Thymus (tissue), 11 donors: ENCODE measurements around the gene NR5A2. TPM values are rescaled to one million over a fixed set of nuclear protein-coding genes. Genes with fewer than 3 reads are reported as not detected.

Source experiments
- DNase-seq, 9 donors: peaks; one replicate each; pipeline ENCODE4 v3.0.0-alpha.2; 2013; ENCODE audit warnings: low spot score in 9 of 9, low read depth in 6 of 9, missing footprints in 1 of 9
- H3K27ac ChIP-seq, 2 donors: one replicate each; pipeline ENCODE4 v1.5.1; 2013; ENCODE audit warnings: control low read depth in 1 of 2, low read depth in 1 of 2, low read length in 1 of 2, mild to moderate bottlenecking in 1 of 2, moderate library complexity in 1 of 2
- H3K27me3 ChIP-seq, 2 donors: one replicate each; pipeline ENCODE4 v1.5.1; 2013; ENCODE audit warnings: low read length in 1 of 2; ENCODE audit not compliant: control insufficient read depth in 2 of 2, insufficient read depth in 1 of 2
- H3K36me3 ChIP-seq, 2 donors: one replicate each; pipeline ENCODE4 v1.5.1; 2013; ENCODE audit warnings: low read length in 1 of 2, mild to moderate bottlenecking in 1 of 2, moderate library complexity in 1 of 2; ENCODE audit not compliant: control insufficient read depth in 2 of 2, insufficient read depth in 2 of 2
- H3K4me1 ChIP-seq, 2 donors: one replicate each; pipeline ENCODE4 v1.5.1; 2013; ENCODE audit warnings: low read length in 2 of 2; ENCODE audit not compliant: control insufficient read depth in 2 of 2, insufficient read depth in 2 of 2
- H3K4me3 ChIP-seq, 2 donors: one replicate each; pipeline ENCODE4 v1.5.1; 2013; ENCODE audit warnings: low read length in 2 of 2, control low read depth in 1 of 2, mild to moderate bottlenecking in 1 of 2
- H3K9me3 ChIP-seq, 2 donors: one replicate each; pipeline ENCODE4 v1.5.1; 2013; ENCODE audit warnings: low read length in 1 of 2, mild to moderate bottlenecking in 1 of 2; ENCODE audit not compliant: control insufficient read depth in 2 of 2, insufficient read depth in 1 of 2
- WGBS: extraction: QIAGEN DNeasy Blood & Tissue Kit; methylation state at CpG from one replicate; pipeline ENCODE4 v1.1.7; 2013; 5-methylcytosine and 5-hydroxymethylcytosine counted together
- polyA plus RNA-seq: library from polyadenylated mRNA; stranded (reverse); fragments of 200-250 nt; gene quantifications from one replicate; pipeline ENCODE4 v1.2.3, GENCODE V29; 2013
- total RNA-seq: library from RNA; stranded (reverse); fragments of 120-200 nt; gene quantifications from one replicate; pipeline ENCODE4 v1.2.4, GENCODE V29; 2013
- donor health status: healthy.

Gene NR5A2
- total and polyA plus RNA-seq, 2 donors = 0.76 to 0.94 TPM

GRCh38 chr1:200034262-200034557, 6.7 kb downstream of the NR5A2 start:
- peaks cover 78 to 100% of the 10 kb centered on the region in 2 donors for H3K27me3 ChIP-seq
- H3K9me3 ChIP-seq = peaks cover 0 to 6% of the 10 kb centered on the region in 2 donors
- H3K4me3 ChIP-seq = no peak overlapping the region
- WGBS = 23% methylated on average over 7 of the region's 7 CpGs
- DNase-seq = no peak
- H3K36me3 ChIP-seq = no peaks in the 10 kb centered on the region
- H3K4me1 ChIP-seq = peaks cover 2 to 31% of the 10 kb centered on the region in 2 donors
- no peak overlapping the region for H3K27ac ChIP-seq

GRCh38 chr1:200034761-200035396, 7.4 kb downstream of the NR5A2 start:
- H3K27ac ChIP-seq = no peak overlapping the region
- DNase-seq = no peak
- H3K4me1 ChIP-seq = peaks cover 2 to 26% of the 10 kb centered on the region in 2 donors
- H3K4me3 ChIP-seq = no peak overlapping the region
- no peaks in the 10 kb centered on the region for H3K9me3 ChIP-seq
- 8% methylated on average over 25 of the region's 25 CpGs for WGBS
- no peaks in the 10 kb centered on the region for H3K36me3 ChIP-seq
- H3K27me3 ChIP-seq = peaks cover 78 to 100% of the 10 kb centered on the region in 2 donors

DNA sequence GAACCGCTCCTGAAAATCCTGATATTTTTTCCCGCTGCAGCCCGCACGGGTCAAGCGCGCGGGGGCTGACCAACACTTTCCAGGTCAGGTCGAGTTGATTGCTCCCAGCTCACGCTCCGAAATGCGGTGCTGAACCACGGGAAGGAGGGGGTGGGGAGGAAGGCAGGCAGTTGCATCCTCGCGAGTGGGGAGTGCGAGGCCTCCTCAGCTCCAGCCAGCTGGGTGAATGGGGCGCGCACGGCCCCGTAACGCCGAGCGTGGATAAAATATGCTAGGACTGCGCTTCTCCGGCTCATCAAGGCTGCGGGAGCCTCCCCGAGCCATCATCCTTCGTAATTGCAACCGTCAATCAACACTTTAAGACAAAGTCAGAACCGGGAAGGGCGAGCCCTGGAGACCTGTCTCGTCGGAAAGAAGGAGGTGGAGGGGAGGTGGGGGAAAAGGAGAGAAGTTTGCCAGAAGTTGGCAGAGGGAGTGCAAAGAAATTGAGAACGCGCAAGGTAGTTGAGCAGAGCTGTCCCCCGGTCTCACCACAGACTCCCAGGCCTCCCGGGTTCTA, 8.0 kb downstream of the NR5A2 start:
- Histone ChIP-seq H3K9me3 (no peaks in the 10 kb centered on the region), H3K27me3 (peaks cover 73 to 100% of the 10 kb centered on the region in 2 donors), H3K4me1 (peaks cover 2 to 29% of the 10 kb centered on the region in 2 donors), H3K36me3 (no peaks in the 10 kb centered on the region), H3K27ac (no peak overlapping the region), H3K4me3 (no peak overlapping the region)
- WGBS = 7% methylated on average over 36 of the region's 36 CpGs
- no peak for DNase-seq

DNA sequence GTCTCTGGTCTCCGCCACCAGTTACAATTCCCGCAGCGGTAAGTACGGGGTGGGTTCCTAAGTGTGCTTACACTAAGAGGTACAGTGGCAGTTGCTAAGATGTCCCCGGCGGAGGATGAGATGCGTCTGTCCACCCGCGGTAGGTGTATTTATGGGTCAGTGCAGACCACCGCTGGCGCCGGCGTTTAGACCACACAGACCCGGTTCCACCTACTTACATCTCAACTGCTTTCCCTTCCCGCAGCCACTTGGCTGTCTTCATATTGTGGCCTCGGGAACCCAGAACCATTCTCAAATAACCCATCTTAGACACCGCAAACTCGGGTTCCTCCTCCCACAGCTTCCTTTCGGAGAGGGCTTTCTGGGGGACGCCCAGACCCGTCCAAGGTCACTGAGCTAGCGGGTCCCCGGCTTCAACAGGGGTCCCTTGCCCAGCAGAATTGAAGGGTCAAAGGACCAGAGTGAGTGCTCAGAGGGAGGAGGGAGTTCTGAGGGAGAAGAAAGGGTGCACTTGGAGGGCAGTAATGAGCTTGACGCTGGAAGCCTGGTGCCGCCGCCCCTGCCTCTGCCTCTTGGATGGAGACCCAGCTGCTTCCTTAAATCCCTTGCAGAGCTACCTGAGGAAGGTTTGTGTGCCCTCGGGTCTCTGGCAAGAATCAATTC, 8.6 kb downstream of the NR5A2 start:
- H3K4me3 ChIP-seq = no peak overlapping the region
- H3K36me3 ChIP-seq = no peaks in the 10 kb centered on the region
- DNase-seq = no peak
- H3K9me3 ChIP-seq = no peaks in the 10 kb centered on the region
- H3K4me1 ChIP-seq = peaks cover 2 to 33% of the 10 kb centered on the region in 2 donors
- 8% methylated on average over 27 of the region's 27 CpGs for WGBS
- peaks cover 76 to 100% of the 10 kb centered on the region in 2 donors for H3K27me3 ChIP-seq
- no peak overlapping the region for H3K27ac ChIP-seq

DNA sequence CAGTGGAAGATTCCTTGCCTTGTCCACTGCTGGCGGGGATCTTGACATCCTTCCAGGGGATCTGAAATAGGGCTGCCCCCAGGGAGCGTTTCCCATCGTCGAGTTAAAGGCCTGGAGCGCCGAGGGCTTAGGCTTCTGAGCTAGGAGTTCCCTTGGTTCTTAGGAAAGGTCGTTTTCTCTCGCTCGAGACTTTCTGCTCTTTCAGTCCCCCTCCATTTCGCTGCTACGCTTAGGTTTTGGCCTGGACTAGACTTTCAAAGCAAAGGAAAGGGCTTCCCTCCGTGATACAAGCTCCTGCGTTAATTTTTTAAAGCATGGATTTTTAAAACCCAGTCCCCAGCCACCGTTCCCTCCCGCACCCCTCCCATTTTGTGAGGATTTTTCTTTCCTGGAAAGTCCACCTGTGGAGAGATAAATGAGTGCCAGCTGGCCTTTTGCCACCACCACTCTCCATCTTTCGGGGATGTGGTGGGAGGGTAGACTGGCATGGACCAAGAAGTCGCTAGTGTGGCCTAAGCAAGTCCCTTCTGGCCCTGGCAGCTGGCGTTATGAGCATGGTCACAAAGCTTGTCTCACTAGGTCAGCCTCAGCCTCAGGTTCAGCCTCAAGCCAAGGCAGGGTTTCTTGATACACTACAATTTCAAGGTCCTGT, 9.2 kb downstream of the NR5A2 start:
- DNase-seq = no peak

GRCh38 chr1:200037501-200037900, 10.0 kb downstream of the NR5A2 start:
- WGBS = 81% methylated on average over 2 of the region's 2 CpGs
- Histone ChIP-seq H3K36me3 (no peaks in the 10 kb centered on the region), H3K4me3 (no peak overlapping the region), H3K27me3 (peaks cover 85 to 100% of the 10 kb centered on the region in 2 donors), H3K27ac (no peak overlapping the region), H3K4me1 (peaks cover 2 to 37% of the 10 kb centered on the region in 2 donors), H3K9me3 (no peaks in the 10 kb centered on the region)
- no peak for DNase-seq

More for the DNA sequence above, 9.2 kb downstream of the NR5A2 start:
- Histone ChIP-seq H3K9me3 (no peaks in the 10 kb centered on the region), H3K27ac (no peak overlapping the region), H3K27me3 (peaks cover 82 to 100% of the 10 kb centered on the region in 2 donors), H3K4me1 (peaks cover 2 to 33% of the 10 kb centered on the region in 2 donors), H3K4me3 (no peak overlapping the region), H3K36me3 (no peaks in the 10 kb centered on the region)
- 22% methylated on average over 18 of the region's 18 CpGs for WGBS

DNA sequence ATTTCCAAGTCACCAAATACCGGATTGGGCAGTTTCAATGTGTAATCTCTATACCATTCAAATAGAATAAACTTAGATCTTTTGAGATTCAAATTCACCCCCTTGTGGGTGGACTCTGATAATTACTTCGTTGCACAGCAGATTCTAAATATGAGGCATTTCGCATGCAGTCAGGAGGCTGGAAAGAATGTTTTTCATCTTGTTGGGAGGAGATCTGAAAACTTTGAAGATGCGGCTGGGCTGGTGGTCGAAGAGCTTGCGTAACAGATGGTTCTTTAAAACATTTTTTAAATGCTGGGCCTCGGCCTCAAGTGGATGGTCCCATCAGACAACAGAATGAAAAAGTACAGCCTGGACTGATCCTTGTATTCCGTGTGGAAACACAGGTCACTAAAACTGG, 10.4 kb downstream of the NR5A2 start:
- Histone ChIP-seq H3K27ac (no peak overlapping the region), H3K9me3 (no peaks in the 10 kb centered on the region), H3K4me1 (peaks cover 2 to 38% of the 10 kb centered on the region in 2 donors), H3K4me3 (no peak overlapping the region), H3K27me3 (peaks cover 89 to 100% of the 10 kb centered on the region in 2 donors), H3K36me3 (no peaks in the 10 kb centered on the region)
- WGBS = 43% methylated on average over 8 of the region's 8 CpGs
- no peak for DNase-seq

GRCh38 chr1:200038325-200038980, 10.9 kb downstream of the NR5A2 start:
- WGBS = 8% methylated on average over 32 of the region's 32 CpGs

More at GRCh38 chr1:200038325-200038980, 10.9 kb downstream of the NR5A2 start:
- Histone ChIP-seq H3K27me3 (peaks cover 91 to 100% of the 10 kb centered on the region in 2 donors), H3K4me3 (no peak overlapping the region), H3K27ac (no peak overlapping the region), H3K9me3 (no peaks in the 10 kb centered on the region), H3K36me3 (no peaks in the 10 kb centered on the region), H3K4me1 (peaks cover 2 to 38% of the 10 kb centered on the region in 2 donors)
- DNase-seq = no peak
